Endothelial cell of umbilical vein (primary cell): ENCODE measurements around the gene FAM118B. TPM values are rescaled to one million over a fixed set of nuclear protein-coding genes. Genes with fewer than 3 reads are reported as not detected.

Experiments used
- BruUV-seq: library from RNA; stranded (reverse); fragments of 400-500 nt; replicated peaks from 2 replicates; lab custom pipeline; 2021; lab: Mats Ljungman, UMichigan
- CTCF ChIA-PET: fragments of 300-600, 350-600 bp; sonication (Branson Sonifier 250); formaldehyde crosslinking; loops from one replicate; lab custom pipeline; 2021; ENCODE audit warnings: antibody characterized with exemption, inconsistent platforms; lab: Charles Lee
- POLR2A ChIA-PET: fragments of 300-600, 350-600 bp; sonication (Branson Sonifier 250); formaldehyde crosslinking; loops from one replicate; lab custom pipeline; 2021; ENCODE audit warnings: antibody characterized with exemption, inconsistent platforms; lab: Charles Lee
- DNase-seq: peaks from one replicate; pipeline ENCODE4 v3.0.0-alpha.2; 2011; ENCODE audit warnings: low read depth, low spot score
- FAIRE-seq: peaks from 2 replicates; lab custom pipeline; 2011; peaks lifted over from hg19 to GRCh38; lab: Jason Lieb, UNC
- H2AFZ ChIP-seq: 2 replicates; pipeline ENCODE4 v1.6.0; 2012; ENCODE audit warnings: low read depth, low read length, control low read depth, inconsistent platforms
- H3K27ac ChIP-seq: 2 replicates; pipeline ENCODE4 v1.5.1; 2011; ENCODE audit warnings: low read depth, mild to moderate bottlenecking, control low read depth, low read length, moderate library complexity; ENCODE audit not compliant: insufficient read depth
- H3K27me3 ChIP-seq, 2 experiments: 2 replicates each; pipeline versions ENCODE4 v1.6.0 to v1.6.1; 2011; ENCODE audit warnings: low read length in 2 of 2, mixed read lengths in 1 of 2; ENCODE audit not compliant: control insufficient read depth in 2 of 2, insufficient read depth in 2 of 2
- H3K36me3 ChIP-seq, 2 experiments: 2 replicates in 1 of 2; 3 replicates in 1 of 2; pipeline ENCODE4 v1.5.1; 2011; ENCODE audit warnings: low read length in 2 of 2, mild to moderate bottlenecking in 1 of 2, moderate library complexity in 1 of 2; ENCODE audit not compliant: control insufficient read depth in 2 of 2, insufficient read depth in 2 of 2; ENCODE audit errors: extremely low read depth in 1 of 2
- H3K4me1 ChIP-seq: 3 replicates; pipeline ENCODE4 v1.5.1; 2011; ENCODE audit warnings: mild to moderate bottlenecking, low read length; ENCODE audit not compliant: control insufficient read depth, insufficient read depth; ENCODE audit errors: extremely low read depth
- H3K4me2 ChIP-seq: 2 replicates; pipeline ENCODE4 v1.6.1; 2011; ENCODE audit warnings: low read length, control low read depth, mixed read lengths; ENCODE audit not compliant: insufficient read depth
- H3K4me3 ChIP-seq, 3 experiments: fragments of 200-600 bp in 1 of 3; sonication (generic), shearing (Covaris generic) in 1 of 3; replicated peaks in 1 of 3; 2 replicates each; pipeline ENCODE4 v1.5.1; 2011 to 2016; ENCODE audit warnings: control low read depth in 3 of 3, low read length in 3 of 3, mild to moderate bottlenecking in 2 of 3, inconsistent platforms in 1 of 3, low read depth in 1 of 3, moderate library complexity in 1 of 3; ENCODE audit not compliant: insufficient read depth in 1 of 3
- H3K79me2 ChIP-seq: 2 replicates; pipeline ENCODE4 v1.6.0; 2012; ENCODE audit warnings: low read length, inconsistent platforms; ENCODE audit not compliant: control insufficient read depth, insufficient read depth
- H3K9ac ChIP-seq: replicated peaks from 2 replicates; pipeline ENCODE3; 2011; ENCODE audit warnings: low read length, control low read depth; ENCODE audit not compliant: insufficient read depth; ENCODE audit errors: extremely low read depth
- H3K9me1 ChIP-seq: replicated peaks from 3 replicates; pipeline ENCODE4 v1.6.0; 2011; ENCODE audit warnings: mild to moderate bottlenecking, low read length; ENCODE audit not compliant: control insufficient read depth, insufficient read depth; ENCODE audit errors: extremely low read depth
- H3K9me3 ChIP-seq: replicated peaks from 2 replicates; pipeline ENCODE4 v1.5.1; 2012; ENCODE audit warnings: low read length, inconsistent platforms; ENCODE audit not compliant: control insufficient read depth, insufficient read depth
- H4K20me1 ChIP-seq: replicated peaks from 2 replicates; pipeline ENCODE3; 2011; ENCODE audit warnings: mild to moderate bottlenecking, low read length; ENCODE audit not compliant: control insufficient read depth, insufficient read depth; ENCODE audit errors: extremely low read depth
- CTCF ChIP-seq, 2 donors: IDR thresholded peaks; 1 replicate in 1 of 2; 2 replicates in 1 of 2; pipeline ENCODE4 v1.5.1; 2011; ENCODE audit warnings: low read length in 2 of 2, mild to moderate bottlenecking in 2 of 2, moderate library complexity in 2 of 2, control low read depth in 1 of 2, inconsistent platforms in 1 of 2, low read depth in 1 of 2; ENCODE audit not compliant: insufficient read depth in 1 of 2; ENCODE audit errors: extremely low read depth in 1 of 2
- EZH2 ChIP-seq: IDR thresholded peaks from 2 replicates; pipeline ENCODE4 v1.6.1; 2012; ENCODE audit warnings: borderline replicate concordance, low read depth, mild to moderate bottlenecking, moderate library complexity, low read length, inconsistent platforms; ENCODE audit not compliant: severe bottlenecking
- FOS ChIP-seq: IDR thresholded peaks from 2 replicates; pipeline ENCODE4 v1.6.1; 2011; ENCODE audit warnings: mild to moderate bottlenecking, low read length, moderate library complexity, borderline replicate concordance; ENCODE audit not compliant: insufficient read depth
- GATA2 ChIP-seq: IDR thresholded peaks from 2 replicates; pipeline ENCODE4 v1.7.0; 2011; ENCODE audit warnings: low read depth, mild to moderate bottlenecking, moderate library complexity, mixed read lengths, low read length; ENCODE audit not compliant: insufficient read length, insufficient read depth
- JUN ChIP-seq: IDR thresholded peaks from 2 replicates; pipeline ENCODE4 v1.6.1; 2011; ENCODE audit warnings: borderline replicate concordance, low read depth; ENCODE audit not compliant: insufficient read length, insufficient read depth
- MAX ChIP-seq: IDR thresholded peaks from 2 replicates; pipeline ENCODE4 v1.6.1; 2011; ENCODE audit not compliant: insufficient read depth, insufficient read length
- MYC ChIP-seq: IDR thresholded peaks from one replicate; pipeline ENCODE4 v1.6.1; 2011; ENCODE audit warnings: mild to moderate bottlenecking, low read depth, low read length
- POLR2A ChIP-seq: IDR thresholded peaks from 2 replicates; pipeline ENCODE4 v1.6.1; 2012; ENCODE audit warnings: low read depth, mild to moderate bottlenecking, control low read depth, low read length
- POLR2AphosphoS5 ChIP-seq: IDR thresholded peaks from 2 replicates; pipeline ENCODE4 v1.6.1; 2012; ENCODE audit warnings: low read depth, mild to moderate bottlenecking, control low read depth, low read length, moderate library complexity; ENCODE audit not compliant: insufficient read depth
- dilution Hi-C: fragments of 300-500 bp; cut with MboI; formaldehyde crosslinking; loops from one replicate; pipeline ENCODE4 v1.15.0; 2019; ENCODE audit warnings: low sequenced_read_pairs; ENCODE audit not compliant: extremely low pct_ligation_motif_present
- intact Hi-C: fragments of 100-400 bp; cut with micrococcal nuclease; formaldehyde crosslinking; loops from one replicate; pipeline ENCODE4 v1.10.0; 2022
- polyA plus RNA-seq, 4 experiments: library from polyadenylated mRNA; depleted of rRNA in 3 of 4; stranded (reverse) in 3 of 4; unstranded in 1 of 4; fragments of >200 nt; gene quantifications; 2 replicates each; pipeline versions ENCODE4 v1.2.1 to v1.2.3, GENCODE V29; 2011 to 2012; ENCODE audit warnings: missing spikeins in 1 of 4
- total RNA-seq: library from RNA; stranded (reverse); gene quantifications from 2 replicates; pipeline ENCODE4 v1.2.3, GENCODE V29; 2021

Gene FAM118B
- total and polyA plus RNA-seq, 2 donors (not counting 3 experiments of a cell fraction or from before 2014, with no cell fraction given), result 26.6 to 35.8 TPM

- no peaks in the 10 kb centered on the region for H4K20me1 ChIP-seq
- no peak overlapping the region for H3K4me3 ChIP-seq
- intact Hi-C loops, result no loop called here
- ChIA-PET CTCF (interaction anchor here (0.8 to 1.2 kb wide), 2 partner anchors 127 to 247 kb away, joined by 4 read pairs; partner anchors contain the start of gene CDON), POLR2A (no interaction called here)
- DNase-seq (no peak), FAIRE-seq (no peak)
- H3K9me3 ChIP-seq, result no peaks in the 10 kb centered on the region
- H3K9me1 ChIP-seq, result no peaks in the 10 kb centered on the region
- H3K9ac ChIP-seq, result no peak overlapping the region
- dilution Hi-C loops, result no loop called here
- no peaks in the 10 kb centered on the region for H3K4me1 ChIP-seq
- no peaks in the 10 kb centered on the region for H3K79me2 ChIP-seq
- no peaks in the 10 kb centered on the region for H3K27me3 ChIP-seq
- H3K36me3 ChIP-seq, result peaks cover 0 to 17% of the 10 kb centered on the region in 2 experiments
- no TSS peak for BruUV-seq
- H2AFZ ChIP-seq, result no peak overlapping the region
- TF ChIP-seq GATA2 (no peak), EZH2 (no peak), POLR2A (no peak), JUN (no peak), POLR2AphosphoS5 (no peak), FOS (no peak), CTCF (IDR thresholded peaks at IDR 0.05; ENCODE audit: extremely low read depth in 1 of 2, insufficient read depth in 1 of 2, low read depth in 1 of 2, low read length in 2 of 2) (no peak), MYC (no peak), MAX (no peak)
- no peak overlapping the region for H3K4me2 ChIP-seq
- H3K27ac ChIP-seq, result no peak overlapping the region
These were observed 22.3 kb upstream of the FAM118B start for GRCh38 chr11:126189109-126189929.
